Neural cell (in vitro differentiated cells): ENCODE data around the gene FBXL22. TPM values are rescaled to one million over a fixed set of nuclear protein-coding genes. Genes with fewer than 3 reads are reported as not detected.

Source experiments
- H2AFZ ChIP-seq: fragments of 200-600, 300-800 bp; sonication (generic), shearing (Covaris generic); 2 replicates; pipeline ENCODE4 v1.6.0; 2014; ENCODE audit warnings: low read depth, mild to moderate bottlenecking, antibody characterized with exemption, low read length, moderate library complexity
- H3F3A ChIP-seq: fragments of 200-600 bp; shearing (Covaris generic); 2 replicates; pipeline ENCODE4 v1.6.1; 2016; ENCODE audit warnings: mild to moderate bottlenecking, moderate library complexity, mixed read lengths, antibody characterized with exemption, low read length; ENCODE audit not compliant: insufficient read depth, poor library complexity, severe bottlenecking
- H3K27ac ChIP-seq: fragments of 200-600, 300-800 bp; sonication (generic), shearing (Covaris generic); 2 replicates; pipeline ENCODE4 v1.5.1; 2014; ENCODE audit warnings: mild to moderate bottlenecking, low read length, moderate library complexity
- H3K27me3 ChIP-seq: fragments of 300-800, 200-600 bp; sonication (generic), shearing (Covaris generic); 2 replicates; pipeline ENCODE4 v1.6.0; 2014; ENCODE audit warnings: mild to moderate bottlenecking, low read depth, low read length, moderate library complexity; ENCODE audit not compliant: insufficient read depth
- H3K36me3 ChIP-seq: fragments of 300-800, 200-600 bp; sonication (generic), shearing (Covaris generic); 2 replicates; pipeline ENCODE4 v1.5.1; 2014; ENCODE audit warnings: mild to moderate bottlenecking, antibody characterized with exemption, low read length, moderate library complexity; ENCODE audit not compliant: insufficient read depth
- H3K4me2 ChIP-seq: fragments of 300-800, 200-600 bp; sonication (generic), shearing (Covaris generic); 2 replicates; pipeline ENCODE4 v1.6.0; 2014; ENCODE audit warnings: mild to moderate bottlenecking, low read length
- H3K4me3 ChIP-seq: fragments of 300-800, 200-600 bp; sonication (generic), shearing (Covaris generic); 2 replicates; pipeline ENCODE4 v1.5.1; 2014; ENCODE audit warnings: mild to moderate bottlenecking, low read length, moderate library complexity
- H3K79me2 ChIP-seq: fragments of 200-600 bp; shearing (Covaris generic); replicated peaks from 2 replicates; pipeline ENCODE4 v1.6.0; 2014; ENCODE audit warnings: mild to moderate bottlenecking, low read length, moderate library complexity; ENCODE audit not compliant: insufficient read depth
- H3K9ac ChIP-seq: fragments of 300-800, 200-600 bp; sonication (generic), shearing (Covaris generic); 2 replicates; pipeline ENCODE4 v1.6.1; 2016; ENCODE audit warnings: mild to moderate bottlenecking, low read length, mixed read lengths
- H3K9me2 ChIP-seq: fragments of 200-600 bp; shearing (Covaris generic); 2 replicates; pipeline ENCODE4 v1.6.1; 2016; ENCODE audit warnings: mild to moderate bottlenecking, low read length, mixed read lengths; ENCODE audit not compliant: insufficient read depth
- H3K9me3 ChIP-seq: fragments of 200-600, 300-800 bp; sonication (generic), shearing (Covaris generic); 2 replicates; pipeline ENCODE4 v1.6.1; 2016; ENCODE audit warnings: mild to moderate bottlenecking, mixed run types, low read length, moderate library complexity, mixed read lengths
- H4K20me1 ChIP-seq: fragments of 200-600 bp; shearing (Covaris generic); 2 replicates; pipeline ENCODE4 v1.6.1; 2016; ENCODE audit warnings: mild to moderate bottlenecking, mixed run types; ENCODE audit not compliant: insufficient read depth
- EP300 ChIP-seq: fragments of 450-650 bp; conservative IDR thresholded peaks from 2 replicates; pipeline ENCODE4 v1.6.1; 2014; ENCODE audit warnings: antibody characterized with exemption, mild to moderate bottlenecking, moderate library complexity; ENCODE audit not compliant: poor library complexity, severe bottlenecking
- EZH2 ChIP-seq: fragments of 200-600, 300-800 bp; shearing (Covaris generic), sonication (generic); IDR thresholded peaks from 2 replicates; pipeline ENCODE4 v1.6.1; 2014; ENCODE audit warnings: antibody characterized with exemption, low read length, borderline replicate concordance, mild to moderate bottlenecking; ENCODE audit not compliant: insufficient read depth, poor library complexity, severe bottlenecking
- MXI1 ChIP-seq: fragments of 450-650 bp; conservative IDR thresholded peaks from 2 replicates; pipeline ENCODE4 v1.6.1; 2014; ENCODE audit warnings: antibody characterized with exemption, mild to moderate bottlenecking; ENCODE audit not compliant: poor library complexity, severe bottlenecking
- POLR2AphosphoS5 ChIP-seq: IDR thresholded peaks from 2 replicates; pipeline ENCODE4 v1.6.1; 2012
- RAD21 ChIP-seq: fragments of 450-650 bp; conservative IDR thresholded peaks from 2 replicates; pipeline ENCODE4 v1.6.1; 2014; ENCODE audit warnings: antibody characterized with exemption, mild to moderate bottlenecking, moderate library complexity
- SMC3 ChIP-seq: fragments of 450-650 bp; conservative IDR thresholded peaks from 2 replicates; pipeline ENCODE4 v1.6.1; 2014; ENCODE audit warnings: antibody characterized with exemption, mild to moderate bottlenecking, moderate library complexity; ENCODE audit not compliant: poor library complexity
- TAF1 ChIP-seq: IDR thresholded peaks from 2 replicates; pipeline ENCODE4 v1.6.1; 2012; ENCODE audit warnings: low read depth
- polyA plus RNA-seq: library from polyadenylated mRNA; depleted of rRNA; stranded (reverse); fragments of >200 nt; gene quantifications from 2 replicates; pipeline ENCODE4 v1.2.3, GENCODE V29; 2014
- TF ChIP-seq, protein P1 (sequence below): IDR thresholded peaks from 2 replicates; pipeline ENCODE4 v1.6.1; 2012; ENCODE audit warnings: borderline replicate concordance
- TF ChIP-seq, protein P2 (sequence below): fragments of 450-650 bp; IDR thresholded peaks from 2 replicates; pipeline ENCODE4 v1.5.1; 2014; ENCODE audit warnings: antibody characterized with exemption, mild to moderate bottlenecking, moderate library complexity; ENCODE audit not compliant: poor library complexity, severe bottlenecking

The FBXL22 gene
- polyA plus RNA-seq, 1 donor from 2014 or later, result 0.41 TPM

DNA sequence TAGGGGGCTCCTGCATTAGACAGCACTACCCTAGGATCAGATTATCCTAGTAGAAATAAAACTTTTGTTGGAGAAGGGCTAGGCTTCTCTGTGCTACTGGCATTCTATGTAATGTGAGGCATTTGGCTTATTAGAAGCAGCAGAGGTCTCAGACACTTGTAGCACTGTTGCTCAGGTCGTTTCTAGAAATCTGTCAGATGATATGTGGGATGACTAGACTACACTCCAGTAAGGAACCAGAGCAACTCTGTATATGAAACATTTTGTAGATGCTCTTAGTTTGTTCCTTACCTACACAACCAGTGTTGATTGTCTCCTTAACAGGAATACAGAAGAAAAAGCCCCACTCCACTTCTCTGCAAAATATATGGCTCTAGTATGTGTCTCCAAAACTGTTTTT, 21.9 kb upstream of the FBXL22 start:
- no peak overlapping the region for H3K27ac ChIP-seq
- no peaks in the 10 kb centered on the region for H3K36me3 ChIP-seq
- H2AFZ ChIP-seq, result no peak overlapping the region
- H3K4me2 ChIP-seq, result no peak overlapping the region
- TF ChIP-seq RAD21 (no peak), MXI1 (no peak), TAF1 (no peak), EZH2 (no peak), EP300 (no peak), POLR2AphosphoS5 (no peak), SMC3 (no peak)
- TF ChIP-seq, protein P1, sequence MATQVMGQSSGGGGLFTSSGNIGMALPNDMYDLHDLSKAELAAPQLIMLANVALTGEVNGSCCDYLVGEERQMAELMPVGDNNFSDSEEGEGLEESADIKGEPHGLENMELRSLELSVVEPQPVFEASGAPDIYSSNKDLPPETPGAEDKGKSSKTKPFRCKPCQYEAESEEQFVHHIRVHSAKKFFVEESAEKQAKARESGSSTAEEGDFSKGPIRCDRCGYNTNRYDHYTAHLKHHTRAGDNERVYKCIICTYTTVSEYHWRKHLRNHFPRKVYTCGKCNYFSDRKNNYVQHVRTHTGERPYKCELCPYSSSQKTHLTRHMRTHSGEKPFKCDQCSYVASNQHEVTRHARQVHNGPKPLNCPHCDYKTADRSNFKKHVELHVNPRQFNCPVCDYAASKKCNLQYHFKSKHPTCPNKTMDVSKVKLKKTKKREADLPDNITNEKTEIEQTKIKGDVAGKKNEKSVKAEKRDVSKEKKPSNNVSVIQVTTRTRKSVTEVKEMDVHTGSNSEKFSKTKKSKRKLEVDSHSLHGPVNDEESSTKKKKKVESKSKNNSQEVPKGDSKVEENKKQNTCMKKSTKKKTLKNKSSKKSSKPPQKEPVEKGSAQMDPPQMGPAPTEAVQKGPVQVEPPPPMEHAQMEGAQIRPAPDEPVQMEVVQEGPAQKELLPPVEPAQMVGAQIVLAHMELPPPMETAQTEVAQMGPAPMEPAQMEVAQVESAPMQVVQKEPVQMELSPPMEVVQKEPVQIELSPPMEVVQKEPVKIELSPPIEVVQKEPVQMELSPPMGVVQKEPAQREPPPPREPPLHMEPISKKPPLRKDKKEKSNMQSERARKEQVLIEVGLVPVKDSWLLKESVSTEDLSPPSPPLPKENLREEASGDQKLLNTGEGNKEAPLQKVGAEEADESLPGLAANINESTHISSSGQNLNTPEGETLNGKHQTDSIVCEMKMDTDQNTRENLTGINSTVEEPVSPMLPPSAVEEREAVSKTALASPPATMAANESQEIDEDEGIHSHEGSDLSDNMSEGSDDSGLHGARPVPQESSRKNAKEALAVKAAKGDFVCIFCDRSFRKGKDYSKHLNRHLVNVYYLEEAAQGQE, result no peak
- TF ChIP-seq, protein P2, sequence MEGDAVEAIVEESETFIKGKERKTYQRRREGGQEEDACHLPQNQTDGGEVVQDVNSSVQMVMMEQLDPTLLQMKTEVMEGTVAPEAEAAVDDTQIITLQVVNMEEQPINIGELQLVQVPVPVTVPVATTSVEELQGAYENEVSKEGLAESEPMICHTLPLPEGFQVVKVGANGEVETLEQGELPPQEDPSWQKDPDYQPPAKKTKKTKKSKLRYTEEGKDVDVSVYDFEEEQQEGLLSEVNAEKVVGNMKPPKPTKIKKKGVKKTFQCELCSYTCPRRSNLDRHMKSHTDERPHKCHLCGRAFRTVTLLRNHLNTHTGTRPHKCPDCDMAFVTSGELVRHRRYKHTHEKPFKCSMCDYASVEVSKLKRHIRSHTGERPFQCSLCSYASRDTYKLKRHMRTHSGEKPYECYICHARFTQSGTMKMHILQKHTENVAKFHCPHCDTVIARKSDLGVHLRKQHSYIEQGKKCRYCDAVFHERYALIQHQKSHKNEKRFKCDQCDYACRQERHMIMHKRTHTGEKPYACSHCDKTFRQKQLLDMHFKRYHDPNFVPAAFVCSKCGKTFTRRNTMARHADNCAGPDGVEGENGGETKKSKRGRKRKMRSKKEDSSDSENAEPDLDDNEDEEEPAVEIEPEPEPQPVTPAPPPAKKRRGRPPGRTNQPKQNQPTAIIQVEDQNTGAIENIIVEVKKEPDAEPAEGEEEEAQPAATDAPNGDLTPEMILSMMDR, result no peak
- H3K27me3 ChIP-seq, result no peaks in the 10 kb centered on the region
- H3K4me3 ChIP-seq, result no peak overlapping the region
- H3K9me2 ChIP-seq, result no peaks in the 10 kb centered on the region
- no peak overlapping the region for H3K9ac ChIP-seq
- H3K79me2 ChIP-seq, result no peaks in the 10 kb centered on the region
- no peaks in the 10 kb centered on the region for H3F3A ChIP-seq
- no peaks in the 10 kb centered on the region for H4K20me1 ChIP-seq
- no peaks in the 10 kb centered on the region for H3K9me3 ChIP-seq

DNA sequence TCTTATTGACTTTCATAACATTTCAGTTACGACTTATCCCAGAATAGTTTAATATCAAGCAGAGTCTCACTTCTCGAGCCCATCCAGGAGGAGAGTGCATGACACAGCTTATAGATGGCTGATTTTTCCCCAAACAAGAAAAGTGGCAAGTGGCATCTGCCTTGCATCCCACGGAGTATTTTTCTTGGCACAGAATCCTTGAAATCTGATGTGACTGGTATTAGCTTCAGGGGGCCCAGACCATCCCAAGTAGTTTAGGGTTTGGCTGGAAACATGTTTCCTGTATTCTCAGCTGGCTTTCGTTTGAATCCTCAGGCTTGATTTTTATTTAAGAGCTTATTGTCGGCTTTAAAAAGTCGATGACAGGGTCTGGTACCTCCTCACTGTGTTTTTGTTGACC, 20.7 kb upstream of the FBXL22 start:
- H2AFZ ChIP-seq, result no peak overlapping the region
- H4K20me1 ChIP-seq, result no peaks in the 10 kb centered on the region
- H3K27ac ChIP-seq, result no peak overlapping the region
- H3K4me3 ChIP-seq, result no peak overlapping the region
- no peak overlapping the region for H3K4me2 ChIP-seq
- H3K9ac ChIP-seq, result no peak overlapping the region
- no peaks in the 10 kb centered on the region for H3F3A ChIP-seq
- TF ChIP-seq TAF1 (no peak), POLR2AphosphoS5 (no peak), RAD21 (no peak), EZH2 (no peak), SMC3 (no peak), MXI1 (no peak), EP300 (no peak)
- TF ChIP-seq, protein P1, result no peak
- TF ChIP-seq, protein P2, result no peak
- no peaks in the 10 kb centered on the region for H3K9me3 ChIP-seq
- H3K36me3 ChIP-seq, result no peaks in the 10 kb centered on the region
- no peaks in the 10 kb centered on the region for H3K79me2 ChIP-seq
- H3K9me2 ChIP-seq, result no peaks in the 10 kb centered on the region
- no peaks in the 10 kb centered on the region for H3K27me3 ChIP-seq
